GM08714 (cell line): ENCODE data around the gene SETX.

ENCODE experiments used
- H3K4me3 ChIP-seq: fragments of 200-500 bp; sonication (Bioruptor generic); 2 replicates; pipeline ENCODE4 v1.5.1; 2014; ENCODE audit warnings: mild to moderate bottlenecking, low read length, inconsistent platforms
- ZNF274 ChIP-seq: IDR thresholded peaks from 2 replicates; pipeline ENCODE4 v1.6.1; 2012; ENCODE audit warnings: mild to moderate bottlenecking, low read depth, low read length

SETX gene

DNA sequence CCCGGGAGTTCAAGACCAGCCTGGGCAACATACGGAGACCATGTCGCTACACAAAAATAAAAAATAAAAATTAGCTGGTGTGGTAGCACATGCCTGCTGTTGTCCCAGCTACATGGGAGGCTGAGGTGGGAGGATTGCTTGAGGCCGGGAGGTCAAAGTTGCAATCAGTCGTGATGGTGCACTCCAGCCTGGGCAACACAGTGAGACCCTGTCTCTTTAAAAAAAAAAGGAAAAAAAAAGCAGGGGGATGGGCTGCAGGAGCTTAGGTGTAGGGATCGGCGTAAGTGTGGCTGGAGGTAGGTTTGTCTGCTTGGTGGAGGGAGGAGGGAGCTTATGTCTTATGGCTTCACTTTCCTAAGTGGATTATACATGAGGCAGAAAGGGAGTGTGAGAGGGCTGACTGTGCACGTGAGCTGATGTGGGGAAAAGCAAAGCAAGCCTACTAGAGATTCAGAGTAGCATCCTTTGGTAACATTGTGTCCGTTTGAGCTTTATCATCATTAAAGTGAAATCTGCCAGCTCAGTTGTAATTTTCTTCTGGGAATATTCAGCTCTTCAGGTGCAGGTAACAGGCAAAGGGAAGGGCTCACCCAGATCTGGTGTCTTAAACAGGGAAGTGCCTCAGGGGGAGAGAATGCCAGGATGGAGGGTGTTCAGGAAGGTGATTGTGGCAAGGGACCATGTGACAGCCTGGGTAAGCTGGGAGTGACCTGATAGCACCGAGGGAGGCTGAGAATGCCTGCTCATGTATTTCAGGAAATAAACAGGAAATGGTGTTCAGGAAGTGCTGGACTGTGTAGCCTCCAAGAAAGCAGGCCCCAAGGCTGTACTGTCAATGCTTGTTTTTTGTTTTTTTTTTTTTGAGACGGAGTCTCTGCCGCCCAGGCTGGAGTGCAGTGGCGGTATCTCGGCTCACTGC, 17.6 kb upstream of the SETX start:
- no peak for TF ChIP-seq ZNF274
- no peak overlapping the region for H3K4me3 ChIP-seq

DNA sequence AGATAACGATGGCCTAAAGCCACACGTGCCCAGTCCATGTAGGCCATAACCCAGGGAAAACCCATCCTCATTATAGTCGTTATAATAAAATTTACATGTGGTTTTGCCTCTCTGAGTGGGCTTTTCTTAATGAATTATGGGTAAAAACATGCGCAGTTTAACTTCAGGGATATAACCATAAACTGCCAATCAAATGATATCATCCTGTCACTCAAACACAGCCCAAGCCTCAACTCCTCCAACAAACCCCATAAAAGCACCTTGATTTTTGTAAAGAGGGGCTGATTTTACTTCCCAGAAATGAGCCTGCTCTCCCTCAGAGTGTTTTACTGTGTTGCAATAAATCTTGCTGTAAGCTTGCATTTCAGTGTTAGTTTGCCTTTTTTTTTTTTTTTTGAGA, 15.8 kb upstream of the SETX start:
- no peak overlapping the region for H3K4me3 ChIP-seq
- TF ChIP-seq ZNF274, result no peak

GRCh38 chr9:132369421-132369820, 14.6 kb upstream of the SETX start:
- H3K4me3 ChIP-seq, result no peak overlapping the region
- TF ChIP-seq ZNF274, result no peak

GRCh38 chr9:132367613-132368313, 13.0 kb upstream of the SETX start:
- no peak overlapping the region for H3K4me3 ChIP-seq
- TF ChIP-seq ZNF274, result no peak

GRCh38 chr9:132366481-132366880, 11.7 kb upstream of the SETX start:
- TF ChIP-seq ZNF274, result no peak

GRCh38 chr9:132365986-132366385, 11.2 kb upstream of the SETX start:
- no peak for TF ChIP-seq ZNF274
- no peak overlapping the region for H3K4me3 ChIP-seq

More at GRCh38 chr9:132366481-132366880, 11.7 kb upstream of the SETX start:
- no peak overlapping the region for H3K4me3 ChIP-seq

DNA sequence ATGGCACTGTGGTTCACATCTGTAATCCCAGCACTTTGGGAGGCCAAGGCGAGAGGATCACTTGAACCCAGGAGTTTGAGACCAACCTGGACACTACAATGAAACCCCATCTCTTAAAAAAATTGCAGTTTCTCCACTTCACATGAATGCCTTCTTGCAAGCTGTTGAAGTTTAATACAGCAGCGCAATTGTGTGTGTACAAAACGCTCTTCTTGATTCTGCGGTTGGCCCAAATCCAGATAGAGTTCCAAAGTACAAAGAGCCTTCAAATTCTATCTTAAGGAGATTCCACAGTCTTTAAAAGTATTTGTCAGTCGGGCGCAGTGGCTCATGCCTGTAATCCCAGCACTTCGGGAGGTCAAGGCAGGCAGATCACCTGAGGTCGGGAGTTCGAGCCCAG, 9.3 kb upstream of the SETX start:
- no peak for TF ChIP-seq ZNF274
- no peak overlapping the region for H3K4me3 ChIP-seq

GRCh38 chr9:132357764-132358163, 3.0 kb upstream of the SETX start:
- no peak for TF ChIP-seq ZNF274
- no peak overlapping the region for H3K4me3 ChIP-seq

DNA sequence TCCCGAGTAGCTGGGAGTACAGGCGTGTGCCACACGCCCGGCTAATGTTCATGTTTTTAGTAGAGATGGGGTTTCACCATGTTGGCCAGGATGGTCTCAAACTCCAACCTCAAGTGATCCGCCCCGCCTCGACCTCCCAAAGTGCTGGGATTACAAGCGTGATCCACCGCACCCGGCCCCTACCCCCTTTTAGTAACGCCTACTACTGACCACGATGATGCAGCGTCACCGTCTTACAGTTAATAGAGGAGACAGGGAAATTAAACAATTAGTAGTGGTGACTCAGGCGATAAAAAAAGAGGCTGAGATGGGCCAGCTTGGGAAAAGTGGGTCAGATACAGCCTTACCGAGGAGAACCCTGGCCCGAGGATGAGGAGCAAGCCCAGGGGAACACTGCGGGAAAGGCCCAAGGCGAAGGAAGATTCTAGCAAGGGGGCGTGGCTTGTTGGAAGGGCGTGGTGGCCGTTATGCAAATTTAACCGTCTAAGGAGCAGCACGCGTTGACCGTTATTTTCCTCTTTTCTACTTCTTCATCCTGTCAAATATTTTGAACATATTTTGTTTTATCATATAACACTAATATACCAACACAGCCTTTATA, 1.6 kb upstream of the SETX start:
- TF ChIP-seq ZNF274, result no peak
- H3K4me3 ChIP-seq, result no peak overlapping the region

DNA sequence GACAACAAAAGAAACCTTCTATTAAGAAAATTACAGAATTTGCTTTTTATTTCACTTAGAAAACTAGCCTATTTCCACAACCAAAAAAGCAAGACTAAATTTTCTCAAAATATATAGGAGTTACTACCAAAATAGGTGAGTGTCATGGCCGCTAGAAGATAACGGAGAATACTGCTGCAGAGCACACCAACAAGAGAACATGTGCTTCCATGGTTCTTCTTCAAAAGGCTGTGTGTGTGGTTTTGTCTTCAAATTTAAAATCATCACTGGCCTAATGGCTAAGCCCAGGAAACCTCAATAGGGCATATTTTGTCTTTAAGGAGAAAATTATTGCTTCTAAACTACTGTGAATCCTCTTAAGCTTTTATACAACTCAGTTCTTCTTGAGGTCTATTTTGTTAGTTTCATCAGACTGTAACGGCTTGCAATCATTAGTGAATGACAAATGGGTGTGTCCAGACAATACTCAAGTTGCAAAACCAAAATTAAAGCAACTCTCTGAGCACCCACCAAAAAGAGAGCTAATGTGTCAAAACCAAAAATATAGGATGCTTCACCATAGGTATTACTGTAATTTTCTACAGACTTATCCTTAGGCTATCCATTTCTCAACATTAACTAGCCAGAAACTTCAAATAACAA, 3.3 kb downstream of the SETX start:
- TF ChIP-seq ZNF274, result no peak
- H3K4me3 ChIP-seq, result peak overlapping the region; percentile 86; the same call in 1 of the 2 replicates

GRCh38 chr9:132350861-132351315, 3.9 kb downstream of the SETX start:
- TF ChIP-seq ZNF274, result no peak
- peak overlapping the region; percentile 25; the same call in 1 of the 2 replicates for H3K4me3 ChIP-seq

GRCh38 chr9:132348676-132349075, 6.1 kb downstream of the SETX start:
- TF ChIP-seq ZNF274, result no peak
- no peak overlapping the region for H3K4me3 ChIP-seq

GRCh38 chr9:132346177-132346576, 8.6 kb downstream of the SETX start:
- no peak for TF ChIP-seq ZNF274
- no peak overlapping the region for H3K4me3 ChIP-seq
